Epidermal melanocyte (primary cell): ENCODE results near the gene SPOCD1.

Experiments used
- DNase-seq: peaks from one replicate; pipeline ENCODE4 v3.0.0; 2011; ENCODE audit warnings: low spot score; ENCODE audit not compliant: insufficient read length

Gene SPOCD1

GRCh38 chr1:31787786-31788137 lies 28.1 kb downstream of the SPOCD1 start:
- no peak for DNase-seq

GRCh38 chr1:31787261-31787660 lies 28.6 kb downstream of the SPOCD1 start:
- no peak for DNase-seq

- no peak for DNase-seq
These were observed 29.3 kb downstream of the SPOCD1 start for GRCh38 chr1:31786366-31787060.

- DNase-seq: no peak
These were observed 29.9 kb downstream of the SPOCD1 start for GRCh38 chr1:31785947-31786290.

GRCh38 chr1:31785020-31785946 lies 30.5 kb downstream of the SPOCD1 start:
- DNase-seq: no peak

- no peak for DNase-seq
These were observed 31.3 kb downstream of the SPOCD1 start for GRCh38 chr1:31784356-31785019.

GRCh38 chr1:31783846-31784245 lies 32.0 kb downstream of the SPOCD1 start:
- DNase-seq: no peak

- no peak for DNase-seq
These were observed 33.1 kb downstream of the SPOCD1 start for GRCh38 chr1:31782421-31783410.

- DNase-seq: no peak
These were observed 34.0 kb downstream of the SPOCD1 start for GRCh38 chr1:31781756-31782371.

- no peak for DNase-seq
These were observed 34.6 kb downstream of the SPOCD1 start for GRCh38 chr1:31781138-31781755.

- no peak for DNase-seq
These were observed 35.2 kb downstream of the SPOCD1 start for GRCh38 chr1:31780632-31781031.

GRCh38 chr1:31779687-31780086 lies 36.1 kb downstream of the SPOCD1 start:
- DNase-seq: no peak

- no peak for DNase-seq
These were observed 36.9 kb downstream of the SPOCD1 start for GRCh38 chr1:31778763-31779488.

GRCh38 chr1:31776516-31776915 lies 39.3 kb downstream of the SPOCD1 start:
- no peak for DNase-seq

GRCh38 chr1:31776032-31776431 lies 39.8 kb downstream of the SPOCD1 start:
- no peak for DNase-seq

- DNase-seq: no peak
These were observed 40.4 kb downstream of the SPOCD1 start for GRCh38 chr1:31775210-31775999.

- no peak for DNase-seq
These were observed 41.3 kb downstream of the SPOCD1 start for GRCh38 chr1:31774495-31774894.

GRCh38 chr1:31773861-31774260 lies 42.0 kb downstream of the SPOCD1 start:
- no peak for DNase-seq
